ENCODE measurements around the gene LUC7L2. TPM values are rescaled to one million over a fixed set of nuclear protein-coding genes. Genes with fewer than 3 reads are reported as not detected.
A peak's percentile ranks its signal among the peaks of the same experiment; 100 is the strongest.

LUC7L2 gene
- total and polyA plus RNA-seq, 9 of the 15 experiments (the other 6 are each of a cell fraction or from before 2014, with no cell fraction given) = 56.1 to 207 (median 141) TPM

DNA sequence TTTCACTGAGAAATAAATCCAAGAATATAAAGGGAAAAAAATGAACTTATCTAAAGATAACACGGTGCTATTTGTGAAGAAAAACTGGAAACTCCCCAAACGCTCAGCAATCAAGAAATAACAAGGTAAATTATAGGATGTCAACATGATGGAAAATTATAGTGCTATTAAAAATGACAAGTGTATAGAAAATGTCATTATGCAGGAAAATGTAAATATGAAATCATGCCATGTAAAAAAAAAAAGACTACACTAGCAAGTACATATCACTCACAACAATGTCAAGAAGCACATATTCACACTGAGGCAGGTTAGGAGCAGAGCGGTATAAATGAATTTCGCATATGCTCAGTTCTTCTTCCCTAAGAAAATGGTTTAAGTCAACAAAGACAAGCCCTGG, 96.1 kb downstream of the LUC7L2 start:
- no peaks in the 10 kb centered on the region for H3K9me3 ChIP-seq (replicated peaks; ENCODE audit: control insufficient read depth, insufficient read depth, low read depth, low read length)
- H4K20me1 ChIP-seq (replicated peaks; ENCODE audit: control insufficient read depth, insufficient read depth, low read length) = no peaks in the 10 kb centered on the region
- H3K4me1 ChIP-seq (replicated peaks in 1 of 2; ENCODE audit: control insufficient read depth in 2 of 2, insufficient read depth in 2 of 2, low read length in 2 of 2) = peaks cover 13 to 17% of the 10 kb centered on the region in 2 experiments; a peak in 4 of 5 replicates
- 32% methylated on average over 4 of the region's 4 CpGs for WGBS (ENCODE audit: insufficient coverage, low coverage, missing lambda C conversion rate)
- in situ Hi-C loops (cut with MboI) = no loop called here
- no peak overlapping the region for H3K4me3 ChIP-seq
- H3K79me2 ChIP-seq (ENCODE audit: control insufficient read depth, insufficient read depth, low read length) = no peaks in the 10 kb centered on the region
- FAIRE-seq (peak; percentile 42), ATAC-seq (no peak), DNase-seq (ENCODE audit: extremely low read depth in 1 of 4, low spot score in 3 of 4) (no peak)
- H2AFZ ChIP-seq (ENCODE audit: low read depth, low read length) = no peak overlapping the region
- no TSS peak for BruUV-seq (replicated peaks)
- H3K9me1 ChIP-seq (ENCODE audit: control insufficient read depth, insufficient read depth, low read length) = no peaks in the 10 kb centered on the region
- peaks cover 2 to 38% of the 10 kb centered on the region in 2 experiments; a peak in 2 of 5 replicates for H3K27me3 ChIP-seq (ENCODE audit: control insufficient read depth in 2 of 2, insufficient read depth in 2 of 2, low read length in 2 of 2)
- H3K9ac ChIP-seq (ENCODE audit: insufficient read depth in 1 of 2, low read depth in 2 of 2, low read length in 2 of 2) = no peak overlapping the region
- ChIA-PET CTCF (ENCODE audit: low intra/inter-chr PET ratio) (no interaction called here), POLR2A (interaction anchor here (1.0 kb wide), 1 partner anchor 9 kb away, joined by 3 read pairs; no protein-coding TSS in a partner anchor)
- intact Hi-C loops (cut with micrococcal nuclease) = no loop called here
- H3K27ac ChIP-seq (ENCODE audit: extremely low read depth, low read depth, low read length) = no peak overlapping the region
- H3K36me3 ChIP-seq (ENCODE audit: control insufficient read depth, insufficient read depth, low read length) = no peaks in the 10 kb centered on the region
- no peak overlapping the region for H3K4me2 ChIP-seq (ENCODE audit: insufficient read depth, low read length)
- TF ChIP-seq, protein P1, sequence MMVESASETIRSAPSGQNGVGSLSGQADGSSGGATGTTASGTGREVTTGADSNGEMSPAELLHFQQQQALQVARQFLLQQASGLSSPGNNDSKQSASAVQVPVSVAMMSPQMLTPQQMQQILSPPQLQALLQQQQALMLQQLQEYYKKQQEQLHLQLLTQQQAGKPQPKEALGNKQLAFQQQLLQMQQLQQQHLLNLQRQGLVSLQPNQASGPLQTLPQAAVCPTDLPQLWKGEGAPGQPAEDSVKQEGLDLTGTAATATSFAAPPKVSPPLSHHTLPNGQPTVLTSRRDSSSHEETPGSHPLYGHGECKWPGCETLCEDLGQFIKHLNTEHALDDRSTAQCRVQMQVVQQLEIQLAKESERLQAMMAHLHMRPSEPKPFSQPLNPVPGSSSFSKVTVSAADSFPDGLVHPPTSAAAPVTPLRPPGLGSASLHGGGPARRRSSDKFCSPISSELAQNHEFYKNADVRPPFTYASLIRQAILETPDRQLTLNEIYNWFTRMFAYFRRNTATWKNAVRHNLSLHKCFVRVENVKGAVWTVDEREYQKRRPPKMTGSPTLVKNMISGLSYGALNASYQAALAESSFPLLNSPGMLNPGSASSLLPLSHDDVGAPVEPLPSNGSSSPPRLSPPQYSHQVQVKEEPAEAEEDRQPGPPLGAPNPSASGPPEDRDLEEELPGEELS (CRISPR knock-in tag; IDR thresholded peaks at IDR 0.05; ENCODE audit: borderline replicate concordance) = no peak
- no peak for TF ChIP-seq CTCFL (IDR thresholded peaks at IDR 0.05; ENCODE audit: borderline replicate concordance, insufficient read depth, low read depth, low read length, poor library complexity, severe bottlenecking)
- no peak for TF ChIP-seq ADNP (tag; IDR thresholded peaks at IDR 0.05)
- no peak for TF ChIP-seq ZSCAN32 (CRISPR knock-in tag; IDR thresholded peaks at IDR 0.05)
- TF ChIP-seq SMARCC2 (IDR thresholded peaks at IDR 0.05; ENCODE audit: low read depth) = no peak
- no peak for TF ChIP-seq KAT2B (IDR thresholded peaks at IDR 0.05; ENCODE audit: low read depth, low read length)
- TF ChIP-seq ARNT (IDR thresholded peaks at IDR 0.05) = no peak
- no peak for TF ChIP-seq ZNF778 (CRISPR knock-in tag; IDR thresholded peaks at IDR 0.05)
- no peak for TF ChIP-seq NRF1 (conservative IDR thresholded peaks at IDR 0.05 in 1 of 2, IDR thresholded peaks at IDR 0.05 in 1 of 2)
- no peak for TF ChIP-seq ESRRA (IDR thresholded peaks at IDR 0.05; ENCODE audit: borderline replicate concordance, low read depth)
- TF ChIP-seq HNRNPH1 (optimal IDR thresholded peaks at IDR 0.05; ENCODE audit: low read depth, low read length) = no peak
- TF ChIP-seq NEUROD1 (IDR thresholded peaks at IDR 0.05; ENCODE audit: borderline replicate concordance, low read depth, low read length, partially characterized antibody) = no peak
